SKM-1 treated with dmso at 0.1 percent for 144 hours (cell line): ENCODE measurements around the gene NLGN4Y.

Experiments
- DNase-seq: peaks from one replicate; lab custom pipeline; 2025; ENCODE audit not compliant: unreplicated experiment; lab: John Stamatoyannopoulos, UW

The NLGN4Y gene

DNA sequence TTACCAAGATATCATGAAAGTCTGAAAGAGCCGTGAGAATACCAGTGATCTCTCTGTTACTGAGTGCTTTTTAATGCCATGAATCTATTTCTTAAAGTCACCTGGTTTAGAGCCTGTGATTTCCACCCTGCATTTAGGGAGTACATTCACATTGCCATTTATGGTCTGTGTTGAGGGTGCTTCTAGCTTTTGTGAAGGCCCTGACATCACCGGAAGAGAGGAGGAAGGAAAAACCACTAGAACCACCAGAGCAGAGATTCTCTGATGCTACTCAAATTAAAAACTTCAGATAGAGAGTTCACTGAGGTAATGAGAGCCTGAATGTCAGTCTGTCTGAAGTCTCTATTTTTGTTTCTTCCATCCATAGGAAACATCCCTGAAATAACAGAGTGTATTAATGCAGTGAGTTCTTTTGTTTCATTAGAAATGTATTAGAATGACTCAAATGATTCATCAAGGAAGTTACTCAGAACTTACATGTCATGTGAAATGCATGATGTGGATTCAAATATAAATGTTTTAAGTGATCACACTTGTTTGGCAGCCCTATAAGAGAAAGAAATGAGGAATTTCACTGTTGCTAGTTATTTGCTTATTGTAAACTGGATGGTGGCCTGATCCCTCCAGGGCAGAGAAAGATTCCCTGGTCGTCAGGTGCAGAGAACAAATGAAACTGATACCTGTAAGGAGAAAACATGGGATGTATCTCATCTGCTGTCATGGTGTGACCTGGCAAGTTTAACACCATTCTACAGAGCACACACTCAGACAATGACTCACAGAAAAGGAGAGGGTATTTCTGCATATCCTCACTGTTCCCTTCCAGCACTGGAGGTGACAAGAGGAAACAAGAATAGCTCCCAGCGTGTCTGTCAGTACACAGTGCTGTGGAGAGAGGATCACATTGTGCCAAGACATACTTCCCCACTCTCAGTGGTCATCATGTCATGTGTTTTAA is 310.1 kb downstream of the NLGN4Y start:
- DNase-seq = no peak

DNA sequence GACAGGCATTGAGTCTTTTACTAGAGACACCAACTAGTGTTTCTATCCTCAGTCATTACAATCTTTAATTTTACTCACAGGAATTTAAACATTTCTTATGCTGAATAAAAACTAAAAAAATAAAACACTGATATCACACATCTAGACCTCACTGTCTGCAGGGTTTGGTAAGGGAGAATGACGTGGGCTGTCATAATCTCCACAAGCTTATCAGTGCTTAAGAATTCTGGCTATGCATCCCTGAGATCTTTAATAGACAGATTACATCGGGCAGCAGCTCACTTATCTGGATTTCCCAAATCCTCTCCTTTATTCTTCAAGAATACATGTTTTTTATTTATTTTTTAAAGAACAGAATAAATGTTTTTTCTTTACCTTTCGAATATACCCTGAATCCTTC is 313.1 kb downstream of the NLGN4Y start:
- no peak for DNase-seq

DNA sequence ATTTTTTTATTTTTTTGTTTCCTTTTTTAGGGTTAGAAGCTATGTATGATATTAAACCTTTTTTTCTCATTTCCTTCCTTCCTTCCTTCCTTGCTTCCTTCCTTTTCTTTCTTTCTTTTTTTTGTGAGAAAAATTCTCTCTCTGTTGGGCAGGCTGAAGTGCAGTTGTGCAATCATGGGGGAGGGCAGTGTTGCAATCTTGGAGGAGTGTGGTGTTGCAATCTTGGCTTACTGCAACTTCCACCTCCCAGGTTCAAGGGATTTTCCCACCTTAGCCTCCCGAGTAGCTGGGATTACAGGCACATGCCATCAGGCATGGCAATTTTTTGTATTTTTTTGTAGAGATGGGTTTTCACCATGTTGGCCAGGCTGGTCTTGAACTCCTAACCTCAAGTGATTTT is 326.4 kb downstream of the NLGN4Y start:
- peak; percentile 3 for DNase-seq

DNA sequence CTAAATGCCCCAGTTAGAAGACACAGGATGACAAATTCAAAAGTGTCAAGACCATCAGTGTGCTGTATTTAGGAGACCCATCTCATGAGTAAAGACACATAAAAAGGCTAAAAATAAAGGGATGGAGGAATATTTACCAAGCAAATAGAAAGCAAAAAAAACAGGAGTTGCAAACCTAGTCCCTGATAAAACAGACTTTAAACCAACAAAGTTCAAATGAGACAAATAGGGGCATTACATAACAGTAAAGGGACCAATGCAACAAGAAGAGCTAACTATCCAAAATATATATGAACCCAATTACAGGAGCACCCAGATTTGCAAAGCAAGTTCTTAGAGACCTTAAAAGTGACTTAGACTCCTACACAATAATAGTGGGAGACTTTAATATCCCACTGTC is 336.1 kb downstream of the NLGN4Y start:
- no peak for DNase-seq

DNA sequence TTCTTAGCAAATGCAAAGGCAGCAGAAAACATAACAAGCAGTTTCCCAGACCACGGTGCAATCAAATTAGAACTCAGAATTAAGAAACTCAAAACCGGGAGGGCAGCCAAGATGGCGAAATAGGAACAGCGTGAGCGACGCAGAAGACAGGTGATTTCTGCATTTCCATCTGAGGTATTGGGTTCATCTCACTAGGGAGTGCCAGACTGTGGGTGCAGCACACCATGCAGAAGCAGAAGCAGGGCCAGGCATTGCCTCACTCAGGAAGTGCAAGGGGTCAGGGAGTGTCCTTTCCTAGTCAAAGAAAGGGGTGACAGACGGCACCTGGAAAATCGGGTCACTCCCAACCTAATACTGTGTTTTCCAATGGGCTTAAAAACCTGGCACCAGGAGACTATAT is 336.7 kb downstream of the NLGN4Y start:
- DNase-seq = peak; percentile 29

DNA sequence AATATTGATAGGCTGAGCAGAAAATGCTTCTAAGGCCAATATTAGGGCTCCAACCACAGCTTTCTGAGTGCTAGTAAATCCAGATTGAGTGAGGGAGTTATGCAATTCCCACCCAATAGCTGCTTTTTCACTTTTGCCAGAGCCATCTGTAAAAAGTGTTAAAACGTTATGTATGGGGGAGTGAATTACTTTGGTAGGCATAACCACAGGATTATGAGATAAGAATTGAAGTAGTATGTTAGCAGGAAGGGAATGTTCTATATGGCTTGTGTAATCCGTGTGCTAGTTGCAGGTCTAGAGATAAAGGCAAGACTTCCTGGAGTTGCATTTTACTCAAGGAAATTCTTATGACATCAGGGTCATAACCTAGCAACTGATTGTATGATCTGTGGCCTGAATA is 347.6 kb downstream of the NLGN4Y start:
- peak; percentile 78 for DNase-seq
